GM10847 (cell line): ENCODE measurements around the gene CAPN9.

ENCODE experiments used
- POLR2A ChIP-seq: IDR thresholded peaks from 2 replicates; pipeline ENCODE4 v1.6.1; 2011; ENCODE audit not compliant: insufficient read length; ENCODE audit errors: extremely low read depth

CAPN9 gene

GRCh38 chr1:230753191-230753585 is 6.0 kb downstream of the CAPN9 start:
- no peak for TF ChIP-seq POLR2A

GRCh38 chr1:230753586-230754251 is 6.5 kb downstream of the CAPN9 start:
- TF ChIP-seq POLR2A = no peak

- TF ChIP-seq POLR2A = no peak
Observed at GRCh38 chr1:230754796-230755195, 7.6 kb downstream of the CAPN9 start.

GRCh38 chr1:230757856-230758708 is 10.9 kb downstream of the CAPN9 start:
- no peak for TF ChIP-seq POLR2A

- no peak for TF ChIP-seq POLR2A
Observed at GRCh38 chr1:230758709-230759368, 11.7 kb downstream of the CAPN9 start.

GRCh38 chr1:230759369-230760065 is 12.3 kb downstream of the CAPN9 start:
- TF ChIP-seq POLR2A = no peak

GRCh38 chr1:230760360-230760827 is 13.2 kb downstream of the CAPN9 start:
- no peak for TF ChIP-seq POLR2A

- no peak for TF ChIP-seq POLR2A
Observed at GRCh38 chr1:230761443-230762167, 14.4 kb downstream of the CAPN9 start.

- TF ChIP-seq POLR2A = no peak
Observed at GRCh38 chr1:230763927-230764591, 16.9 kb downstream of the CAPN9 start.

GRCh38 chr1:230766318-230766717 is 19.1 kb downstream of the CAPN9 start:
- TF ChIP-seq POLR2A = no peak

- no peak for TF ChIP-seq POLR2A
Observed at GRCh38 chr1:230768903-230769570, 21.8 kb downstream of the CAPN9 start.

- TF ChIP-seq POLR2A = no peak
Observed at GRCh38 chr1:230770317-230770716, 23.1 kb downstream of the CAPN9 start.

- no peak for TF ChIP-seq POLR2A
Observed at GRCh38 chr1:230771773-230772354, 24.7 kb downstream of the CAPN9 start.
